GM23338 (cell line): ENCODE data around the gene CTCFL. TPM values are rescaled to one million over a fixed set of nuclear protein-coding genes. Genes with fewer than 3 reads are reported as not detected.

ENCODE experiments used
- ATAC-seq: fragments of 200-7000 bp; cut with Tn5 transposase; 3 replicates; pipeline ENCODE4 v1.9.1; 2020
- DNase-seq: peaks from one replicate; pipeline ENCODE4 v3.0.0-alpha.2; 2015; ENCODE audit warnings: low spot score
- H2AFZ ChIP-seq: fragments of 200-600 bp; sonication (generic); 2 replicates; pipeline ENCODE4 v1.8.0; 2016; ENCODE audit warnings: antibody characterized with exemption, mild to moderate bottlenecking, moderate library complexity
- H3F3A ChIP-seq: fragments of 200-600 bp; sonication (generic); replicated peaks from 2 replicates; pipeline ENCODE4 v1.8.0; 2017; ENCODE audit warnings: antibody characterized with exemption, mixed run types, low read depth
- H3K27ac ChIP-seq: fragments of 200-600 bp; sonication (generic); 2 replicates; pipeline ENCODE4 v1.6.1; 2016; ENCODE audit warnings: low read depth
- H3K27me3 ChIP-seq: fragments of 200-600 bp; sonication (generic); 2 replicates; pipeline ENCODE4 v1.8.0; 2016; ENCODE audit warnings: mild to moderate bottlenecking, mixed run types, moderate library complexity; ENCODE audit not compliant: insufficient read depth
- H3K36me3 ChIP-seq: fragments of 200-600 bp; sonication (generic); 2 replicates; pipeline ENCODE4 v1.8.0; 2016; ENCODE audit warnings: mild to moderate bottlenecking; ENCODE audit not compliant: insufficient read depth
- H3K4me1 ChIP-seq: fragments of 200-600 bp; sonication (generic); 2 replicates; pipeline ENCODE4 v1.8.0; 2016; ENCODE audit warnings: mild to moderate bottlenecking, moderate library complexity; ENCODE audit not compliant: insufficient read depth
- H3K4me2 ChIP-seq: fragments of 200-600 bp; sonication (generic); 2 replicates; pipeline ENCODE4 v1.7.1; 2017; ENCODE audit warnings: mixed run types
- H3K4me3 ChIP-seq: fragments of 200-600 bp; sonication (generic); 2 replicates; pipeline ENCODE4 v1.6.1; 2016; ENCODE audit warnings: mixed run types
- H3K79me2 ChIP-seq: fragments of 200-600 bp; sonication (generic); replicated peaks from 2 replicates; pipeline ENCODE4 v1.8.0; 2017; ENCODE audit warnings: mild to moderate bottlenecking; ENCODE audit not compliant: insufficient read depth
- H3K9me2 ChIP-seq: fragments of 200-600 bp; sonication (generic); 2 replicates; pipeline ENCODE4 v1.8.0; 2017; ENCODE audit not compliant: insufficient read depth
- H4K20me1 ChIP-seq: fragments of 200-600 bp; sonication (generic); replicated peaks from 2 replicates; pipeline ENCODE4 v1.8.0; 2017; ENCODE audit warnings: mild to moderate bottlenecking; ENCODE audit not compliant: insufficient read depth
- H3K27ac Mint-ChIP-seq: 2 replicates; pipeline ENCODE4 v1.8.0; 2020; ENCODE audit warnings: inconsistent platforms, mild to moderate bottlenecking, moderate library complexity, mixed read lengths
- H3K27me3 Mint-ChIP-seq: 3 replicates; pipeline ENCODE4 v1.8.0; 2022; ENCODE audit warnings: low read depth, mild to moderate bottlenecking, moderate library complexity, mixed read lengths, inconsistent platforms; ENCODE audit not compliant: insufficient read depth, poor library complexity
- H3K36me3 Mint-ChIP-seq: 3 replicates; pipeline ENCODE4 v1.8.0; 2021; ENCODE audit warnings: low read depth, mild to moderate bottlenecking, inconsistent platforms, moderate library complexity, mixed read lengths
- H3K4me1 Mint-ChIP-seq: 3 replicates; pipeline ENCODE4 v1.8.0; 2020; ENCODE audit warnings: mild to moderate bottlenecking, inconsistent platforms, mixed read lengths
- H3K4me3 Mint-ChIP-seq: 3 replicates; pipeline ENCODE4 v1.8.0; 2021; ENCODE audit warnings: moderate library complexity, mild to moderate bottlenecking, inconsistent platforms, mixed read lengths
- H3K9me3 Mint-ChIP-seq: 3 replicates; pipeline ENCODE4 v1.8.0; 2020; ENCODE audit warnings: moderate library complexity, mild to moderate bottlenecking, inconsistent platforms, mixed read lengths
- CREB1 ChIP-seq: fragments of 250-450 bp; sonication (Bioruptor Pico); IDR thresholded peaks from 2 replicates; pipeline ENCODE4 v1.5.0; 2020; ENCODE audit warnings: low read depth, mild to moderate bottlenecking, moderate library complexity
- CTCF ChIP-seq, 2 experiments: fragments of 200-600 bp in 1 of 2; sonication (generic) in 1 of 2; conservative IDR thresholded peaks; 2 replicates each; pipeline versions ENCODE4 v1.5.1 to v1.6.1; 2016 to 2017; ENCODE audit warnings: antibody characterized with exemption in 2 of 2, low read depth in 2 of 2, mild to moderate bottlenecking in 2 of 2, moderate library complexity in 1 of 2
- ETS1 ChIP-seq: IDR thresholded peaks from 2 replicates; pipeline ENCODE4 v1.6.1; 2016; ENCODE audit warnings: antibody characterized with exemption
- EZH2phosphoT487 ChIP-seq: fragments of 200-600 bp; sonication (generic); IDR thresholded peaks from one replicate; pipeline ENCODE4 v1.8.1; 2018; ENCODE audit warnings: antibody characterized with exemption; ENCODE audit not compliant: unreplicated experiment
- JUNB ChIP-seq: IDR thresholded peaks from one replicate; pipeline ENCODE4 v1.6.1; 2016; ENCODE audit warnings: antibody characterized with exemption; ENCODE audit not compliant: unreplicated experiment
- NANOG ChIP-seq: IDR thresholded peaks from 2 replicates; pipeline ENCODE4 v1.6.1; 2016; ENCODE audit warnings: antibody characterized with exemption, borderline replicate concordance
- REST ChIP-seq: IDR thresholded peaks from one replicate; pipeline ENCODE4 v1.6.1; 2018; ENCODE audit warnings: antibody characterized with exemption; ENCODE audit not compliant: unreplicated experiment
- STAT1 ChIP-seq: IDR thresholded peaks from one replicate; pipeline ENCODE4 v1.6.1; 2016; ENCODE audit warnings: antibody characterized with exemption; ENCODE audit not compliant: unreplicated experiment
- ZNF331 ChIP-seq: fragments of 250-450 bp; sonication (Bioruptor Pico); IDR thresholded peaks from 2 replicates; pipeline ENCODE4 v1.5.0; 2020; ENCODE audit warnings: low read depth, mild to moderate bottlenecking, moderate library complexity
- polyA plus RNA-seq: library from polyadenylated mRNA; unstranded; fragments of >200 nt; fragmentation: Nextera tagmentation; extraction: Ambion mirVana; gene quantifications from 2 replicates; pipeline ENCODE4 v1.2.1, GENCODE V29; 2016
- total RNA-seq: library from RNA; depleted of rRNA; stranded (reverse); fragments of >200 nt; shearing (Covaris generic); gene quantifications from 2 replicates; pipeline ENCODE4 v1.2.3, GENCODE V29; 2014

The CTCFL gene
- total and polyA plus RNA-seq, 2 experiments from 2014 or later, result 0.55 to 1.4 TPM

- TF ChIP-seq CREB1 (CRISPR knock-in tag) (no peak), CTCF (conservative IDR thresholded peaks at IDR 0.05; ENCODE audit: low read depth in 2 of 2) (no peak), EZH2phosphoT487 (no peak), NANOG (no peak), STAT1 (no peak), ZNF331 (CRISPR knock-in tag) (no peak)
These were observed 44.0 kb upstream of the CTCFL start (continued) for GRCh38 chr20:57568960-57569359.

GRCh38 chr20:57568088-57568896 lies 43.4 kb upstream of the CTCFL start:
- H3K27me3 Mint-ChIP-seq, result peaks cover 2% of the 10 kb centered on the region
- H3K36me3 Mint-ChIP-seq, result no peaks in the 10 kb centered on the region
- ATAC-seq, result no peak
- Histone ChIP-seq H3K79me2 (no peaks in the 10 kb centered on the region), H3K4me1 (no peaks in the 10 kb centered on the region; the same call in 1 of the 2 replicates), H3F3A (no peaks in the 10 kb centered on the region), H3K27ac (no peak overlapping the region), H3K27me3 (no peaks in the 10 kb centered on the region), H3K9me2 (0 out of 2 replicates have a peak, but pooled peaks cover 16% of the 10 kb centered on the region), H2AFZ (no peak overlapping the region), H4K20me1 (no peaks in the 10 kb centered on the region), H3K4me3 (no peak overlapping the region), H3K4me2 (no peak overlapping the region), H3K36me3 (no peaks in the 10 kb centered on the region)
- H3K4me1 Mint-ChIP-seq, result peaks cover 6% of the 10 kb centered on the region
- no peak for DNase-seq
- no peak overlapping the region for H3K27ac Mint-ChIP-seq
- H3K4me3 Mint-ChIP-seq, result no peak overlapping the region
- H3K9me3 Mint-ChIP-seq, result no peaks in the 10 kb centered on the region; the same call in 2 of the 3 replicates
- TF ChIP-seq ETS1, result no peak
- no peak for TF ChIP-seq STAT1
- no peak for TF ChIP-seq REST
- TF ChIP-seq CTCF (conservative IDR thresholded peaks at IDR 0.05; ENCODE audit: low read depth in 2 of 2), result no peak
- TF ChIP-seq JUNB, result no peak
